ENCODE data around the gene ADSS1.

DNA sequence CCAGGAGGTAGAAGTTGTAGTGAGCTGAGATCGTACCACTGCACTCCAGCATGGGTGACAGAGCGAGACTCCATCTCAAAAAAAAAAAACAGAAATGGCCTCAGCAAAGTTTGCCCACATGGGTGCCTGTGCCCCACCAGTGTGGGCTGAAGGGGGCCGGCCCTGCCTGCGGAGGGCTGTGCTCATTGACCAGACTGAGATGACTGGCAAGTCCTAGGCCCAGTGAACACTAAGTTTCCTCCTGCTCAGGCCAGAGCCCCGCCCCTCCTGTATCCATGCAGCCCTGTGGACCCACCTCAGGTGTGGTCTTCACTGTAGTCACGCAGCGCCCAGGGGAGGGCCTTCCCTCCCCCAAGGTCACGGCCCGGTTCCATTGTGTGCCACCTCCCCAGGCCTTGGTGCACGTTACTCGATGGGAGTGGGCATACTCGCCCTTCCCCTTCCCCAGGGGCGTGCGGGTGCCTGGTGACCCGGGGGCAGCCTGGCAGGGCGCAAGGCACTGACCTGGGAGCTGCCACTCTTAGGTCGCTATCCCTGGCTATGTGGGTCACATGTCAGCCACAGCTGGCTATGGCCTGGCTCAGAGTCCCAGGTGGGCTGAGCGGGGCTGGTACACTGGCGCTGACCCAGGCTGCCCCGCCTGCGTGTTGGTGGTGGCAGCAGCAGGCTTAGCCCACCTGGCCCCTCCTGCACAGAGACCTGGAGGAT is 18.5 kb upstream of the ADSS1 start:
- TF ChIP-seq, protein P1, sequence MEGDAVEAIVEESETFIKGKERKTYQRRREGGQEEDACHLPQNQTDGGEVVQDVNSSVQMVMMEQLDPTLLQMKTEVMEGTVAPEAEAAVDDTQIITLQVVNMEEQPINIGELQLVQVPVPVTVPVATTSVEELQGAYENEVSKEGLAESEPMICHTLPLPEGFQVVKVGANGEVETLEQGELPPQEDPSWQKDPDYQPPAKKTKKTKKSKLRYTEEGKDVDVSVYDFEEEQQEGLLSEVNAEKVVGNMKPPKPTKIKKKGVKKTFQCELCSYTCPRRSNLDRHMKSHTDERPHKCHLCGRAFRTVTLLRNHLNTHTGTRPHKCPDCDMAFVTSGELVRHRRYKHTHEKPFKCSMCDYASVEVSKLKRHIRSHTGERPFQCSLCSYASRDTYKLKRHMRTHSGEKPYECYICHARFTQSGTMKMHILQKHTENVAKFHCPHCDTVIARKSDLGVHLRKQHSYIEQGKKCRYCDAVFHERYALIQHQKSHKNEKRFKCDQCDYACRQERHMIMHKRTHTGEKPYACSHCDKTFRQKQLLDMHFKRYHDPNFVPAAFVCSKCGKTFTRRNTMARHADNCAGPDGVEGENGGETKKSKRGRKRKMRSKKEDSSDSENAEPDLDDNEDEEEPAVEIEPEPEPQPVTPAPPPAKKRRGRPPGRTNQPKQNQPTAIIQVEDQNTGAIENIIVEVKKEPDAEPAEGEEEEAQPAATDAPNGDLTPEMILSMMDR (IDR thresholded peaks at IDR 0.05; ENCODE audit: low read length) = no peak
- no peak for TF ChIP-seq EZH2 (IDR thresholded peaks at IDR 0.05; ENCODE audit: borderline replicate concordance, low read length)
